Tibial artery (tissue), 4 donors: ENCODE data around the gene MAML1.
A peak's percentile ranks its signal among the peaks of the same experiment; 100 is the strongest.

ENCODE experiments used
- DNase-seq, 2 donors: peaks; one replicate each; pipeline ENCODE4 v3.0.0-alpha.2; 2019
- H3K27ac ChIP-seq, 2 donors: fragments of 200-600 bp; sonication (generic) in 1 of 2; 1 replicate in 1 of 2; 2 replicates in 1 of 2; pipeline ENCODE4 v1.5.1; 2018 to 2019; ENCODE audit warnings: mild to moderate bottlenecking in 1 of 2
- H3K27me3 ChIP-seq, 2 donors: fragments of 200-600 bp; sonication (generic) in 1 of 2; one replicate each; pipeline versions ENCODE4 v1.5.1 to v1.6.0; 2016 to 2019
- H3K36me3 ChIP-seq, 3 donors: fragments of 200-600 bp; sonication (generic) in 2 of 3; one replicate each; pipeline ENCODE4 v1.5.1; 2016 to 2019; ENCODE audit warnings: mild to moderate bottlenecking in 2 of 3
- H3K4me1 ChIP-seq, 4 donors: fragments of 200-600 bp; sonication (generic) in 2 of 4; 1 replicate in 3 of 4; 2 replicates in 1 of 4; pipeline ENCODE4 v1.5.1; 2016 to 2019
- H3K4me3 ChIP-seq, 2 donors: fragments of 200-600 bp; sonication (generic) in 1 of 2; 1 replicate in 1 of 2; 2 replicates in 1 of 2; pipeline ENCODE4 v1.5.1; 2018 to 2019; ENCODE audit warnings: mild to moderate bottlenecking in 2 of 2
- H3K9me3 ChIP-seq, 3 donors: fragments of 200-600 bp; sonication (generic) in 1 of 3; one replicate each; pipeline ENCODE4 v1.5.1; 2016 to 2019
- CTCF ChIP-seq, 2 experiments: fragments of 200-600 bp in 1 of 2; fragments of 450-650 bp in 1 of 2; IDR thresholded peaks; one replicate each; pipeline ENCODE4 v1.5.1; 2017 to 2019; ENCODE audit warnings: antibody characterized with exemption in 2 of 2, mild to moderate bottlenecking in 1 of 2, moderate library complexity in 1 of 2
- intact Hi-C: fragments of 100-400 bp; cut with DNase I; formaldehyde crosslinking; loops from one replicate; pipeline ENCODE4 v1.15.0; 2023; ENCODE audit warnings: low total_unique reads

Gene MAML1

GRCh38 chr5:179763215-179763945 is 30.8 kb downstream of the MAML1 start:
- intact Hi-C loops = loop anchor here (5.0 kb wide), 2 partner anchors 34 to 94 kb away; partner anchors contain the start of gene MRNIP
- Histone ChIP-seq H3K27ac (peak overlapping the region; percentile 55 to 70), H3K9me3 (no peaks in the 10 kb centered on the region), H3K4me1 (peaks cover 0 to 74% (median 55%) of the 10 kb centered on the region in 4 donors), H3K4me3 (no peak overlapping the region), H3K36me3 (peaks cover 5 to 32% (median 12%) of the 10 kb centered on the region in 3 donors), H3K27me3 (no peaks in the 10 kb centered on the region)
- TF ChIP-seq CTCF (IDR thresholded peaks at IDR 0.05) = peak; percentile 81 to 86
- peak; percentile 77 to 78 for DNase-seq

GRCh38 chr5:179764056-179764455 is 31.4 kb downstream of the MAML1 start:
- DNase-seq = no peak
- TF ChIP-seq CTCF (IDR thresholded peaks at IDR 0.05) = no peak
- Histone ChIP-seq H3K4me3 (no peak overlapping the region), H3K27me3 (no peaks in the 10 kb centered on the region), H3K27ac (peak overlapping the region; percentile 55 to 70), H3K36me3 (peaks cover 7 to 36% (median 19%) of the 10 kb centered on the region in 3 donors), H3K9me3 (no peaks in the 10 kb centered on the region), H3K4me1 (peaks cover 0 to 74% (median 57%) of the 10 kb centered on the region in 4 donors)
- intact Hi-C loops = loop anchor here (5.0 kb wide), 2 partner anchors 33 to 93 kb away; partner anchors contain the start of gene MRNIP

GRCh38 chr5:179765400-179765799 is 32.8 kb downstream of the MAML1 start:
- H3K27me3 ChIP-seq = no peaks in the 10 kb centered on the region
- intact Hi-C loops = no loop called here
- TF ChIP-seq CTCF (IDR thresholded peaks at IDR 0.05) = no peak
- no peaks in the 10 kb centered on the region for H3K9me3 ChIP-seq
- no peak overlapping the region for H3K4me3 ChIP-seq
- H3K4me1 ChIP-seq = peaks cover 0 to 61% (median 54%) of the 10 kb centered on the region in 4 donors
- peaks cover 20 to 49% (median 32%) of the 10 kb centered on the region in 3 donors for H3K36me3 ChIP-seq
- H3K27ac ChIP-seq = peak overlapping the region; percentile 49 to 70
- peak; percentile 54 to 79 for DNase-seq

- DNase-seq = no peak
- Histone ChIP-seq H3K9me3 (no peaks in the 10 kb centered on the region), H3K36me3 (peaks cover 28 to 57% (median 38%) of the 10 kb centered on the region in 3 donors), H3K27me3 (no peaks in the 10 kb centered on the region), H3K4me3 (no peak overlapping the region), H3K27ac (peak overlapping the region; percentile 49 to 70), H3K4me1 (peaks cover 0 to 61% (median 54%) of the 10 kb centered on the region in 4 donors)
- TF ChIP-seq CTCF (IDR thresholded peaks at IDR 0.05) = no peak
- intact Hi-C loops = no loop called here
Measured at GRCh38 chr5:179766021-179766725, 33.6 kb downstream of the MAML1 start.

GRCh38 chr5:179766726-179767455 is 34.3 kb downstream of the MAML1 start:
- H3K27me3 ChIP-seq = no peaks in the 10 kb centered on the region
- peaks cover 35 to 64% (median 45%) of the 10 kb centered on the region in 3 donors for H3K36me3 ChIP-seq
- peaks cover 0 to 55% (median 50%) of the 10 kb centered on the region in 4 donors for H3K4me1 ChIP-seq
- peak overlapping the region; percentile 49 to 70 for H3K27ac ChIP-seq
- H3K4me3 ChIP-seq = no peak overlapping the region
- intact Hi-C loops = no loop called here
- DNase-seq = no peak
- H3K9me3 ChIP-seq = no peaks in the 10 kb centered on the region
- no peak for TF ChIP-seq CTCF (IDR thresholded peaks at IDR 0.05)
